Measurements from ENCODE around the gene KLC3.

Gene KLC3

GRCh38 chr19:45362291-45362690 lies 21.7 kb downstream of the KLC3 start:
- peaks cover 66% of the 10 kb centered on the region for H3K36me3 ChIP-seq (ENCODE audit: insufficient read depth, low read length)
- no peaks in the 10 kb centered on the region for H3K27me3 ChIP-seq (ENCODE audit: control insufficient read depth, insufficient read depth, low read length)
- no peak overlapping the region for H3K9ac ChIP-seq (ENCODE audit: low read depth, low read length)
- H3K9me3 ChIP-seq (replicated peaks; ENCODE audit: low read length) = no peaks in the 10 kb centered on the region
- H3K4me2 ChIP-seq (ENCODE audit: low read length) = no peak overlapping the region
- no peaks in the 10 kb centered on the region for H3K4me1 ChIP-seq (ENCODE audit: control insufficient read depth, insufficient read depth, low read length)
- H3K4me3 ChIP-seq (ENCODE audit: low read length) = no peak overlapping the region

- Histone ChIP-seq H3K9ac (ENCODE audit: low read depth, low read length) (no peak overlapping the region), H3K4me1 (ENCODE audit: control insufficient read depth, insufficient read depth, low read length) (peaks cover 11% of the 10 kb centered on the region), H3K4me2 (ENCODE audit: low read length) (no peak overlapping the region), H3K9me3 (replicated peaks; ENCODE audit: low read length) (no peaks in the 10 kb centered on the region), H3K4me3 (ENCODE audit: low read length) (no peak overlapping the region), H3K36me3 (ENCODE audit: insufficient read depth, low read length) (peaks cover 56% of the 10 kb centered on the region), H3K27me3 (ENCODE audit: control insufficient read depth, insufficient read depth, low read length) (no peaks in the 10 kb centered on the region)
Observed at GRCh38 chr19:45363861-45364459, 23.4 kb downstream of the KLC3 start.

GRCh38 chr19:45364696-45365095 lies 24.1 kb downstream of the KLC3 start:
- Histone ChIP-seq H3K9ac (ENCODE audit: low read depth, low read length) (no peak overlapping the region), H3K4me3 (ENCODE audit: low read length) (no peak overlapping the region), H3K27me3 (ENCODE audit: control insufficient read depth, insufficient read depth, low read length) (no peaks in the 10 kb centered on the region), H3K4me2 (ENCODE audit: low read length) (no peak overlapping the region), H3K4me1 (ENCODE audit: control insufficient read depth, insufficient read depth, low read length) (peaks cover 17% of the 10 kb centered on the region), H3K9me3 (replicated peaks; ENCODE audit: low read length) (no peaks in the 10 kb centered on the region), H3K36me3 (ENCODE audit: insufficient read depth, low read length) (peaks cover 49% of the 10 kb centered on the region)

GRCh38 chr19:45368127-45368526 lies 27.6 kb downstream of the KLC3 start:
- H3K9me3 ChIP-seq (replicated peaks; ENCODE audit: low read length) = no peaks in the 10 kb centered on the region
- peak overlapping the region; percentile 88 for H3K4me2 ChIP-seq (ENCODE audit: low read length)
- H3K4me1 ChIP-seq (ENCODE audit: control insufficient read depth, insufficient read depth, low read length) = peaks cover 19% of the 10 kb centered on the region
- H3K36me3 ChIP-seq (ENCODE audit: insufficient read depth, low read length) = peaks cover 29% of the 10 kb centered on the region
- no peak overlapping the region for H3K9ac ChIP-seq (ENCODE audit: low read depth, low read length)
- no peaks in the 10 kb centered on the region for H3K27me3 ChIP-seq (ENCODE audit: control insufficient read depth, insufficient read depth, low read length)
- no peak overlapping the region for H3K4me3 ChIP-seq (ENCODE audit: low read length)

GRCh38 chr19:45368737-45369340 lies 28.3 kb downstream of the KLC3 start:
- H3K9ac ChIP-seq (ENCODE audit: low read depth, low read length) = no peak overlapping the region
- H3K9me3 ChIP-seq (replicated peaks; ENCODE audit: low read length) = no peaks in the 10 kb centered on the region
- peaks cover 24% of the 10 kb centered on the region for H3K36me3 ChIP-seq (ENCODE audit: insufficient read depth, low read length)
- H3K4me3 ChIP-seq (ENCODE audit: low read length) = peak overlapping the region; percentile 92
- H3K4me2 ChIP-seq (ENCODE audit: low read length) = peak overlapping the region; percentile 88
- H3K27me3 ChIP-seq (ENCODE audit: control insufficient read depth, insufficient read depth, low read length) = no peaks in the 10 kb centered on the region
- peaks cover 19% of the 10 kb centered on the region for H3K4me1 ChIP-seq (ENCODE audit: control insufficient read depth, insufficient read depth, low read length)

- Histone ChIP-seq H3K4me2 (ENCODE audit: low read length) (peak within 1 kb of the TSS; percentile 88), H3K4me3 (ENCODE audit: low read length) (peak within 1 kb of the TSS; percentile 92), H3K4me1 (ENCODE audit: control insufficient read depth, insufficient read depth, low read length) (peaks cover 27% of the 10 kb centered on the region), H3K9me3 (replicated peaks; ENCODE audit: low read length) (no peaks in the 10 kb centered on the region), H3K36me3 (ENCODE audit: insufficient read depth, low read length) (peaks cover 14% of the 10 kb centered on the region), H3K9ac (ENCODE audit: low read depth, low read length) (peak within 1 kb of the TSS; percentile 93), H3K27me3 (ENCODE audit: control insufficient read depth, insufficient read depth, low read length) (no peaks in the 10 kb centered on the region)
Observed at GRCh38 chr19:45370410-45371204, 30.1 kb downstream of the KLC3 start, which contains the start of gene ERCC2. Gene ERCC2 (minus strand): TSS chr19:45370573. CDS start chr19:45370540, 33 bp downstream.

GRCh38 chr19:45376045-45376724 lies 35.6 kb downstream of the KLC3 start:
- no peak overlapping the region for H3K4me3 ChIP-seq (ENCODE audit: low read length)
- H3K27me3 ChIP-seq (ENCODE audit: control insufficient read depth, insufficient read depth, low read length) = no peaks in the 10 kb centered on the region
- H3K4me1 ChIP-seq (ENCODE audit: control insufficient read depth, insufficient read depth, low read length) = peaks cover 39% of the 10 kb centered on the region
- H3K9me3 ChIP-seq (replicated peaks; ENCODE audit: low read length) = no peaks in the 10 kb centered on the region
- H3K36me3 ChIP-seq (ENCODE audit: insufficient read depth, low read length) = no peaks in the 10 kb centered on the region
- H3K4me2 ChIP-seq (ENCODE audit: low read length) = peak overlapping the region; percentile 24
- H3K9ac ChIP-seq (ENCODE audit: low read depth, low read length) = peak overlapping the region; percentile 73

GRCh38 chr19:45380107-45380506 lies 39.6 kb downstream of the KLC3 start:
- Histone ChIP-seq H3K9ac (ENCODE audit: low read depth, low read length) (peak overlapping the region; percentile 58), H3K36me3 (ENCODE audit: insufficient read depth, low read length) (no peaks in the 10 kb centered on the region), H3K27me3 (ENCODE audit: control insufficient read depth, insufficient read depth, low read length) (no peaks in the 10 kb centered on the region), H3K4me2 (ENCODE audit: low read length) (no peak overlapping the region), H3K4me1 (ENCODE audit: control insufficient read depth, insufficient read depth, low read length) (peaks cover 29% of the 10 kb centered on the region), H3K9me3 (replicated peaks; ENCODE audit: low read length) (no peaks in the 10 kb centered on the region), H3K4me3 (ENCODE audit: low read length) (no peak overlapping the region)

- Histone ChIP-seq H3K4me3 (ENCODE audit: low read length) (no peak overlapping the region), H3K36me3 (ENCODE audit: insufficient read depth, low read length) (no peaks in the 10 kb centered on the region), H3K4me1 (ENCODE audit: control insufficient read depth, insufficient read depth, low read length) (peaks cover 30% of the 10 kb centered on the region), H3K27me3 (ENCODE audit: control insufficient read depth, insufficient read depth, low read length) (no peaks in the 10 kb centered on the region), H3K9ac (ENCODE audit: low read depth, low read length) (no peak overlapping the region), H3K4me2 (ENCODE audit: low read length) (no peak overlapping the region), H3K9me3 (replicated peaks; ENCODE audit: low read length) (no peaks in the 10 kb centered on the region)
Observed at GRCh38 chr19:45382426-45382825, 41.9 kb downstream of the KLC3 start.

GRCh38 chr19:45385392-45386221 lies 45.1 kb downstream of the KLC3 start:
- Histone ChIP-seq H3K4me3 (ENCODE audit: low read length) (peak overlapping the region; percentile 51), H3K36me3 (ENCODE audit: insufficient read depth, low read length) (no peaks in the 10 kb centered on the region), H3K9ac (ENCODE audit: low read depth, low read length) (peak overlapping the region; percentile 18), H3K9me3 (replicated peaks; ENCODE audit: low read length) (no peaks in the 10 kb centered on the region), H3K4me1 (ENCODE audit: control insufficient read depth, insufficient read depth, low read length) (peaks cover 11% of the 10 kb centered on the region), H3K27me3 (ENCODE audit: control insufficient read depth, insufficient read depth, low read length) (no peaks in the 10 kb centered on the region), H3K4me2 (ENCODE audit: low read length) (peak overlapping the region; percentile 70)
